Transverse colon (tissue), 4 donors: Measurements from ENCODE around the gene C1QTNF1. TPM values are rescaled to one million over a fixed set of nuclear protein-coding genes. Genes with fewer than 3 reads are reported as not detected.

ENCODE experiments used
- DNase-seq: peaks from one replicate; pipeline ENCODE4 v3.0.0-alpha.2; 2019
- H3K27ac ChIP-seq, 4 donors: fragments of 200-600 bp; sonication (generic); 2 replicates each; pipeline ENCODE4 v1.5.1; 2016 to 2018; ENCODE audit warnings: inconsistent platforms in 4 of 4
- H3K27me3 ChIP-seq: fragments of 200-600 bp; sonication (generic); 2 replicates; pipeline ENCODE4 v1.5.1; 2017; ENCODE audit warnings: inconsistent platforms
- H3K36me3 ChIP-seq, 4 donors: fragments of 200-600 bp; sonication (generic); 2 replicates each; pipeline ENCODE4 v1.5.1; 2017 to 2019; ENCODE audit warnings: inconsistent platforms in 4 of 4
- H3K4me1 ChIP-seq, 4 donors: fragments of 200-600 bp; sonication (generic); 2 replicates each; pipeline ENCODE4 v1.5.1; 2017 to 2020; ENCODE audit warnings: inconsistent platforms in 4 of 4
- H3K4me3 ChIP-seq, 4 donors: fragments of 200-600 bp; sonication (generic); 1 replicate in 1 of 4; 2 replicates in 3 of 4; pipeline versions ENCODE4 v1.5.1 to v1.6.1; 2017 to 2019; ENCODE audit warnings: inconsistent platforms in 4 of 4
- H3K9me3 ChIP-seq, 2 donors: fragments of 200-600 bp; sonication (generic); 2 replicates each; pipeline ENCODE4 v1.5.1; 2017 to 2019; ENCODE audit warnings: inconsistent platforms in 2 of 2
- EP300 ChIP-seq: sonication (generic); formaldehyde crosslinking; IDR thresholded peaks from one replicate; pipeline ENCODE4 v1.6.1; 2017; ENCODE audit warnings: antibody characterized with exemption, low read depth
- POLR2A ChIP-seq: fragments of 450-650 bp; IDR thresholded peaks from one replicate; pipeline ENCODE4 v1.6.1; 2016; ENCODE audit warnings: antibody characterized with exemption, mild to moderate bottlenecking, moderate library complexity
- POLR2AphosphoS5 ChIP-seq, 3 donors: sonication (generic); formaldehyde crosslinking; IDR thresholded peaks; one replicate each; pipeline ENCODE4 v1.6.1; 2016; ENCODE audit warnings: antibody characterized with exemption in 3 of 3
- WGBS, 2 donors: methylation state at CpG; one replicate each; pipeline ENCODE4 v1.1.5; 2018; ENCODE audit warnings: low coverage in 1 of 2; 5-methylcytosine and 5-hydroxymethylcytosine counted together
- in situ Hi-C, 4 donors: fragments of 200-750 bp; cut with MboI; loops; one replicate each; pipeline versions ENCODE4 v1.15.0 to v1.15.1; 2017; ENCODE audit warnings: low sequenced_read_pairs in 3 of 4, low pct_ligation_motif_present in 1 of 4, low pct_unique_long_range_greater_than_20kb in 1 of 4
- intact Hi-C: fragments of 100-400 bp; cut with DNase I; formaldehyde crosslinking; loops from one replicate; pipeline ENCODE4 v1.15.1; 2023; ENCODE audit warnings: low total_unique reads
- total RNA-seq, 4 donors: library from RNA; depleted of rRNA; stranded (reverse); fragments of >200 nt; gene quantifications; one replicate each; pipeline ENCODE4 v1.1.0, GENCODE V29; 2016
- TF ChIP-seq, protein P1 (sequence below), 5 experiments: fragments of 200-600 bp in 3 of 5; fragments of 450-650 bp in 2 of 5; sonication (generic) in 3 of 5; IDR thresholded peaks; 1 replicate in 2 of 5; 2 replicates in 3 of 5; pipeline ENCODE4 v1.5.1; 2016 to 2017; ENCODE audit warnings: antibody characterized with exemption in 5 of 5, inconsistent platforms in 3 of 5, mild to moderate bottlenecking in 2 of 5, moderate library complexity in 1 of 5

Gene C1QTNF1
- total RNA-seq, 4 donors from 2014 or later = 5.4 to 35.5 (median 12.0) TPM

DNA sequence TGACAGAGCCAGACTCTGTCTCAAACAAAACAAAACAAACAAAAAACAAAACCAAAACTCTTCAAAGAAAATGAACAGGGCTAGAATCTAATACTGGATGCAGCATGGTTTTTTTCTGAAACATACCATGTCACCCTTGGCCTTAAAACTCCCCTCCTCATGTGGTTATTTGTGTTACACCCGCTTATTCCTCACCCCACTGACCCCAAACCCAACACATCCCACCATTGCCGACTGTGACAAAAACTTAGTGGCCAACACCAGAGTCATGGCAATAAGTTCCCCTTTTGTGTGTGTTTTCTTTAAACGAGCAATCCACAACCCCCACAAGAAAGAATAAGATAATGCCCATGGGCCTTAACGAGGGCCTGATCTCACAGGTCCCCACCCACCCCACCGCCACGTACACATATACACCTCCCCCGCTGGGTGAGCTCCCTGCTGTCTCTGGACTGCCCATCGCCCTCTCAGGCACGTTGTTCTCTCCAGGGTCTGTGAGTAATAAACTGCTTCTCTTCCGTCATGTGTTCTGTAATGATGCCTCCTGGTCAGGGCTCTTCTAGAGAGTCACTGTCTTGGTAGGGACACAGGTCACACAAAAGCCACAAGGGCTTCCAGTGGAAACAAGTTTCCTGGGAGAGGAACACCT is 33.9 kb downstream of the C1QTNF1 start:
- H3K9me3 ChIP-seq = peaks cover 4 to 9% of the 10 kb centered on the region in 2 donors
- H3K27me3 ChIP-seq = no peaks in the 10 kb centered on the region
- H3K4me1 ChIP-seq = no peaks in the 10 kb centered on the region
- WGBS, 2 donors = 73 to 100% methylated on average over 1 to 10 of the region's 10 CpGs
- H3K36me3 ChIP-seq = no peaks in the 10 kb centered on the region
- intact Hi-C loops (loop anchor here (10.0 kb wide), 1 partner anchor 1003 kb away; no protein-coding TSS in a partner anchor), in situ Hi-C loops (loop anchor here in 3 of 4 donors (10.0 to 25.0 kb wide), 2 partner anchors 329 to 337 kb away; no protein-coding TSS in a partner anchor)
- H3K4me3 ChIP-seq = no peak overlapping the region
- no peak overlapping the region for H3K27ac ChIP-seq
- TF ChIP-seq POLR2AphosphoS5 (IDR thresholded peaks at IDR 0.05) (no peak), POLR2A (no peak), EP300 (no peak)
- TF ChIP-seq, protein P1, sequence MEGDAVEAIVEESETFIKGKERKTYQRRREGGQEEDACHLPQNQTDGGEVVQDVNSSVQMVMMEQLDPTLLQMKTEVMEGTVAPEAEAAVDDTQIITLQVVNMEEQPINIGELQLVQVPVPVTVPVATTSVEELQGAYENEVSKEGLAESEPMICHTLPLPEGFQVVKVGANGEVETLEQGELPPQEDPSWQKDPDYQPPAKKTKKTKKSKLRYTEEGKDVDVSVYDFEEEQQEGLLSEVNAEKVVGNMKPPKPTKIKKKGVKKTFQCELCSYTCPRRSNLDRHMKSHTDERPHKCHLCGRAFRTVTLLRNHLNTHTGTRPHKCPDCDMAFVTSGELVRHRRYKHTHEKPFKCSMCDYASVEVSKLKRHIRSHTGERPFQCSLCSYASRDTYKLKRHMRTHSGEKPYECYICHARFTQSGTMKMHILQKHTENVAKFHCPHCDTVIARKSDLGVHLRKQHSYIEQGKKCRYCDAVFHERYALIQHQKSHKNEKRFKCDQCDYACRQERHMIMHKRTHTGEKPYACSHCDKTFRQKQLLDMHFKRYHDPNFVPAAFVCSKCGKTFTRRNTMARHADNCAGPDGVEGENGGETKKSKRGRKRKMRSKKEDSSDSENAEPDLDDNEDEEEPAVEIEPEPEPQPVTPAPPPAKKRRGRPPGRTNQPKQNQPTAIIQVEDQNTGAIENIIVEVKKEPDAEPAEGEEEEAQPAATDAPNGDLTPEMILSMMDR (IDR thresholded peaks at IDR 0.05) = no peak
- DNase-seq = no peak

DNA sequence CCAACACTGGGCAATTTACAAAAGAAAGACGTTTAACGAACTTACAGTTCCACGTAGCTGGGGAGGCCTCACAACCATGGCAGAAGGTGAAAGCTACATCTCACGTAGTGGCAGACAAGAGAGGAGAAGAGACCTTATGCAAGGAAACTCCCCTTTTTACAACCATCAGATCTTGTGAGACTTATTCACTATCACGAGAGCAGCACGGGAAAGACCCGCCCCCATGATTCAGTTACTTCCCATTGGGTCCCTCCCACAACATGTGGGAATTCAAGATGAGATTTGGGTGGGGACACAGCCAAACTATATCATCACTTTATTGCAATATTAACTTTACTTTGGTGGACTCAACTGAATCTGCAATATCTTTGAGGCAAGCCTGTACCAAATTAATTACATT is 38.7 kb downstream of the C1QTNF1 start:
- no peaks in the 10 kb centered on the region for H3K27me3 ChIP-seq
- H3K27ac ChIP-seq = no peak overlapping the region
- no peaks in the 10 kb centered on the region for H3K9me3 ChIP-seq
- H3K4me3 ChIP-seq = no peak overlapping the region
- H3K36me3 ChIP-seq = no peaks in the 10 kb centered on the region
- peaks cover 0 to 5% (median 0%) of the 10 kb centered on the region in 4 donors for H3K4me1 ChIP-seq
- 33 to 75% methylated on average over 3 to 7 of the region's 7 CpGs for WGBS, 2 donors
- intact Hi-C loops (no loop called here), in situ Hi-C loops (loop anchor here in 2 of 4 donors (25.0 kb wide), 1 partner anchor 325 kb away; no protein-coding TSS in a partner anchor)
- no peak for DNase-seq
- TF ChIP-seq, protein P1 (IDR thresholded peaks at IDR 0.05) = no peak
- TF ChIP-seq POLR2A (no peak), POLR2AphosphoS5 (IDR thresholded peaks at IDR 0.05) (no peak), EP300 (no peak)

DNA sequence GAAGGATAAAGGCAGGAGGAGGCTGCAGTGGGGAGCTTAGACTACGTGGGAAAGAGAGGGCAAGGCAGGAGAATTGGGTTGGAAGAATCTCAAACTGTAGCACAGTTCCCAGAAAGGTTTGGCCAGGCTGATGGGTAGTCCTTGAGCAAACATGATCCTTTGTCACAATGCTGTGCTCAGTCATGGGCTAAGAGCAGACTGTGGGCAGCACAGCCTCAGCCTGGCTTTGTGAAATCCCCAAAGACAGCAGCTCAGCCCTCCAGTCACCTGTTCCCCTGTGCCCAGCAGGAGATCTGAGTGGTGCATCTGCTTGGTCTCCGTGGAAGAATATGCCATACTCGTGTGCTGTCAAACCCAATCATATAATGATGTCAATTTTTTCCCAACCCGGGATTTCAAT is 40.1 kb downstream of the C1QTNF1 start:
- TF ChIP-seq POLR2AphosphoS5 (IDR thresholded peaks at IDR 0.05) (no peak), POLR2A (no peak), EP300 (no peak)
- TF ChIP-seq, protein P1 (IDR thresholded peaks at IDR 0.05) = no peak
- H3K27ac ChIP-seq = no peak overlapping the region
- no peak overlapping the region for H3K4me3 ChIP-seq
- H3K4me1 ChIP-seq = peaks cover 0 to 5% (median 0%) of the 10 kb centered on the region in 4 donors
- WGBS, 2 donors = 50 to 75% methylated on average over 1 to 4 of the region's 4 CpGs
- intact Hi-C loops (no loop called here), in situ Hi-C loops (loop anchor here in 2 of 4 donors (25.0 kb wide), 1 partner anchor 323 kb away; no protein-coding TSS in a partner anchor)
- no peaks in the 10 kb centered on the region for H3K36me3 ChIP-seq
- H3K27me3 ChIP-seq = no peaks in the 10 kb centered on the region
- H3K9me3 ChIP-seq = no peaks in the 10 kb centered on the region
- no peak for DNase-seq

DNA sequence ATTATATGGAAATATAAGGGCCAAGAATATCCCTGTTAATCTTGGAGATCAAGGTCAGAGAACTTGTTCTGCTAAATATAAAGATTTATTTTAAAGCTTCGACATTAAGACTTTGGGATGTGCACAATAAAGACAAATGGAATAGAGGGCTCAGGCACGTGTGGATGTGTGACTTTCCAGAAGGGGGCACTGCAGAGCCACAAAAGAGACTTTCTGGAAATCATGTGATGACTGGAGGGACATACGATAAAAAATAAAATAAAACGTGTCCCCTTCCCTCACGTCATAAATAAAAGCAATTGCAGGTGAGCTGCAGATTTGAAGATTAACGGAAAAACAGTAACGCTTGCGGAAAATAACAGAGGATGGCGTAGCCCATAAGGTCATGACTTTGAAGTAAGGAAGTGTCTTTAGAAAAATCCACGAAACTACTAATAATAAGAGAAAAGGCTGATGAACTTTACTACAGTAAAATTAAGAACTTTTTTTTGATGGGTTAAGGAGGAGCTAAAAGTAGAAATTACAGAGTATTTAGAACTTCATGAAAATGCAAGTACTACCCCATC is 41.2 kb downstream of the C1QTNF1 start:
- intact Hi-C loops = no loop called here
- no peak overlapping the region for H3K4me3 ChIP-seq
- TF ChIP-seq, protein P1 (IDR thresholded peaks at IDR 0.05) = peak; percentile 66 to 84 (median 82)
- no peak for TF ChIP-seq POLR2AphosphoS5 (IDR thresholded peaks at IDR 0.05)
- no peaks in the 10 kb centered on the region for H3K9me3 ChIP-seq
- H3K27me3 ChIP-seq = no peaks in the 10 kb centered on the region
- H3K36me3 ChIP-seq = no peaks in the 10 kb centered on the region
- peaks cover 0 to 5% (median 0%) of the 10 kb centered on the region in 4 donors for H3K4me1 ChIP-seq
- WGBS, 2 donors = 21 to 33% methylated on average over 8 to 10 of the region's 10 CpGs
- in situ Hi-C loops = loop anchor here in 2 of 4 donors (25.0 kb wide), 1 partner anchor 322 kb away; no protein-coding TSS in a partner anchor
- no peak overlapping the region for H3K27ac ChIP-seq
- DNase-seq = peak; percentile 75
